Measurements from ENCODE around the gene CYTH1.

CYTH1 gene

DNA sequence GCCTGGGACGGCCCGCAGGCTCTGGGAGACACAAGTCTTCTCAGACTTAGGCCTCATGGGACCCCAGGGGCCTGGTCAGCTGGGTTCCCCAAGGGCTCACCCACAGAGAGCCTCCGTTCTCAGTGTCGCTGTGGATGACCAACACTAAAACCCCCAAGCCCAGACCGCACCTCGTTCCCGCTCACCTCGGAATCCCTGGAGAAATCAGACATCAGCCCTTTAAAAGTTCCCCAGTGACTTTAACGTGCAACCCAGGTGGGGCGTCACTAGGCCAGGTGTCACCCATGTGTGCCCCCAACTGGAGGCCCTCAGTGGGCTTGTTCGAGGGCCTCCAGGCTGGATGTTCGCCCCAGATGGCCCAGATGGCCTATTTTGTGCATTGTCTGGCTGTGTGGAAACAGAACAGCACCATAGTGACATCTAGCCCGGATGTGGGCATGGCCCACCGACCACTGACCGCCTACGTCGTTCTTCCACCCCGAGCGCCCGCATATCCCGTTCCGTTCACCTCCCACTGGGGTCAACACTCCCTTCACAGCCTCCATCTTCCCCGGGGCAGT, 152.6 kb downstream of the CYTH1 start:
- TF ChIP-seq CSDC2 (CRISPR knock-in tag; IDR thresholded peaks at IDR 0.05) (no peak), ZFP30 (CRISPR knock-in tag; IDR thresholded peaks at IDR 0.05) (no peak), RARB (CRISPR knock-in tag; IDR thresholded peaks at IDR 0.05) (no peak), GLIS3 (CRISPR knock-in tag; IDR thresholded peaks at IDR 0.05) (no peak), ZFP3 (CRISPR knock-in tag; IDR thresholded peaks at IDR 0.05) (no peak)
- ATAC-seq: no peak

DNA sequence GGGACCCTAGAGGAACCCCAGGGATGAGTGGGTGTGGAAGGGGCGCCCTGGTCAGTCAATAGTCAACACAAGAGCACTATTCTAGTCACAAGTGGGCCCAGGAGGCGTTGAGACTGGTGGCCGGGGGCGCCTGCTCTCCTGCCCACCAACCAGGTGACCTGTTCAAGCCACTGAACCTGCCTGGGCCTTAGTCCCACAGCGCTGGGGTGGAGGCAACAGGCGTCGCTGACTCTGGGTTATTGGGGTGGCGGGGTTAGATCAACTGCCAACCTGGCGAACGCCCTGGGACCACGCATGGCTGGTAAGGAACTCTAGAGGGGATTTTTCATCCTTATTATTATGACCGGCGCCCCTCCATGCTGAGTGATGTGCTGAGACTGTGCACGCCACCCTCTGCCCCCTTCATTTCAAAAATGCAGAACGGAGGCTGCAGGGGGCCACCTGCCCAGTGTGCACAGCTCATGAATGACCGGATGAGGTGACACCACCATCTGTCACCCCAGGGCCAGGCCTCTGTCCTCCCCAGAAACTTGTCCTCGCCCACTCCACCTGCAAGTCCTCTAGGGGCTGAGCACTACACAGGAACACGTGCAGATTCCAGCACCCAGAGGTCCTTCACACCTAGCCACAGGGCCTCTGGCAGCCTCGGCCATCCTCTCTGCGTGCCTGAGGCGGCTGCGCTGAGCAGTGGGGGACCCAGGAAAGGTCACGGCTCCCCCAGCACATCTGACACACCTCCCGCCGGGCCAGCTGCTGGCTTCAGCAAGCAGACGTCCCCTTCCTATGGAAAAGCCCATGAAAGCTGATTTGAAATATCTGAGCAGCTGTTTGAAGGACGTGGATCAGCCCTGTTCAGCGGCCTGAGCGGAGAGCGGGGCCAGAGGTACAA, 153.3 kb downstream of the CYTH1 start:
- no peak for ATAC-seq
- TF ChIP-seq ARNTL (CRISPR knock-in tag; IDR thresholded peaks at IDR 0.05; ENCODE audit: borderline replicate concordance, low read depth): no peak
- TF ChIP-seq, protein P1, sequence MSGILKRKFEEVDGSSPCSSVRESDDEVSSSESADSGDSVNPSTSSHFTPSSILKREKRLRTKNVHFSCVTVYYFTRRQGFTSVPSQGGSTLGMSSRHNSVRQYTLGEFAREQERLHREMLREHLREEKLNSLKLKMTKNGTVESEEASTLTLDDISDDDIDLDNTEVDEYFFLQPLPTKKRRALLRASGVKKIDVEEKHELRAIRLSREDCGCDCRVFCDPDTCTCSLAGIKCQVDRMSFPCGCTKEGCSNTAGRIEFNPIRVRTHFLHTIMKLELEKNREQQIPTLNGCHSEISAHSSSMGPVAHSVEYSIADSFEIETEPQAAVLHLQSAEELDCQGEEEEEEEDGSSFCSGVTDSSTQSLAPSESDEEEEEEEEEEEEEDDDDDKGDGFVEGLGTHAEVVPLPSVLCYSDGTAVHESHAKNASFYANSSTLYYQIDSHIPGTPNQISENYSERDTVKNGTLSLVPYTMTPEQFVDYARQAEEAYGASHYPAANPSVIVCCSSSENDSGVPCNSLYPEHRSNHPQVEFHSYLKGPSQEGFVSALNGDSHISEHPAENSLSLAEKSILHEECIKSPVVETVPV (CRISPR knock-in tag; IDR thresholded peaks at IDR 0.05): no peak

- no peak for TF ChIP-seq ZNF565 (CRISPR knock-in tag; conservative IDR thresholded peaks at IDR 0.05; ENCODE audit: low read depth)
- no peak for TF ChIP-seq ZFP30 (CRISPR knock-in tag; IDR thresholded peaks at IDR 0.05)
- TF ChIP-seq ZFP3 (CRISPR knock-in tag; IDR thresholded peaks at IDR 0.05): no peak
- TF ChIP-seq, protein P2, sequence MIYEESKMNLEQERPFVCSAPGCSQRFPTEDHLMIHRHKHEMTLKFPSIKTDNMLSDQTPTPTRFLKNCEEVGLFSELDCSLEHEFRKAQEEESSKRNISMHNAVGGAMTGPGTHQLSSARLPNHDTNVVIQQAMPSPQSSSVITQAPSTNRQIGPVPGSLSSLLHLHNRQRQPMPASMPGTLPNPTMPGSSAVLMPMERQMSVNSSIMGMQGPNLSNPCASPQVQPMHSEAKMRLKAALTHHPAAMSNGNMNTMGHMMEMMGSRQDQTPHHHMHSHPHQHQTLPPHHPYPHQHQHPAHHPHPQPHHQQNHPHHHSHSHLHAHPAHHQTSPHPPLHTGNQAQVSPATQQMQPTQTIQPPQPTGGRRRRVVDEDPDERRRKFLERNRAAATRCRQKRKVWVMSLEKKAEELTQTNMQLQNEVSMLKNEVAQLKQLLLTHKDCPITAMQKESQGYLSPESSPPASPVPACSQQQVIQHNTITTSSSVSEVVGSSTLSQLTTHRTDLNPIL (CRISPR knock-in tag; IDR thresholded peaks at IDR 0.05; ENCODE audit: low read depth): no peak
- TF ChIP-seq ZNF70 (CRISPR knock-in tag; IDR thresholded peaks at IDR 0.05): no peak
- TF ChIP-seq PPARA (CRISPR knock-in tag; IDR thresholded peaks at IDR 0.05; ENCODE audit: borderline replicate concordance): no peak
- no peak for TF ChIP-seq GLIS3 (CRISPR knock-in tag; IDR thresholded peaks at IDR 0.05)
- TF ChIP-seq ZNF8 (CRISPR knock-in tag; IDR thresholded peaks at IDR 0.05): no peak
- no peak for TF ChIP-seq TOX (CRISPR knock-in tag; IDR thresholded peaks at IDR 0.05; ENCODE audit: borderline replicate concordance)
- no peak for TF ChIP-seq TCF4 (CRISPR knock-in tag; IDR thresholded peaks at IDR 0.05; ENCODE audit: borderline replicate concordance)
- no peak for TF ChIP-seq CSDC2 (CRISPR knock-in tag; IDR thresholded peaks at IDR 0.05)
- TF ChIP-seq RARB (CRISPR knock-in tag; IDR thresholded peaks at IDR 0.05): no peak
- TF ChIP-seq ZC3H10 (CRISPR knock-in tag; IDR thresholded peaks at IDR 0.05): no peak
- TF ChIP-seq SNAI2 (CRISPR knock-in tag; IDR thresholded peaks at IDR 0.05): no peak
- TF ChIP-seq ESRRG (CRISPR knock-in tag; IDR thresholded peaks at IDR 0.05): no peak
Observed at GRCh38 chr17:78624324-78625151, 157.5 kb downstream of the CYTH1 start.

More at GRCh38 chr17:78624324-78625151, 157.5 kb downstream of the CYTH1 start:
- no peak for ATAC-seq

All from SK-N-SH treated with all-trans-retinoic acid at 6 μM for 48 hours (cell line).